HepG2 (cell line): ENCODE results near the gene ADGRG1. TPM values are rescaled to one million over a fixed set of nuclear protein-coding genes. Genes with fewer than 3 reads are reported as not detected.
A peak's percentile ranks its signal among the peaks of the same experiment; 100 is the strongest.

Experiments
- HOXD1 ChIP-seq: sonication (generic); formaldehyde crosslinking; IDR thresholded peaks from 2 replicates; pipeline ENCODE4 v1.5.0; 2020; ENCODE audit warnings: missing genetic modification reagents
- JUND ChIP-seq: sonication (generic); formaldehyde crosslinking; IDR thresholded peaks from 2 replicates; pipeline ENCODE4 v1.8.0; 2022; ENCODE audit warnings: mild to moderate bottlenecking, missing genetic modification reagents
- MED13 ChIP-seq: sonication (generic); formaldehyde crosslinking; IDR thresholded peaks from 2 replicates; pipeline ENCODE4 v1.5.0; 2020; ENCODE audit warnings: missing genetic modification reagents
- NR2C2 ChIP-seq: sonication (generic); formaldehyde crosslinking; IDR thresholded peaks from 2 replicates; pipeline ENCODE4 v1.4.0; 2020; ENCODE audit warnings: missing genetic modification reagents, mild to moderate bottlenecking, moderate library complexity, borderline replicate concordance
- RNF2 ChIP-seq: fragments of 450-650 bp; conservative IDR thresholded peaks from 2 replicates; pipeline ENCODE4 v1.6.1; 2016; ENCODE audit warnings: low read depth
- ZKSCAN1 ChIP-seq: fragments of 150-350 bp; IDR thresholded peaks from 2 replicates; pipeline ENCODE4 v1.6.1; 2014; ENCODE audit warnings: low read length
- ZNF672 ChIP-seq: sonication (generic); formaldehyde crosslinking; IDR thresholded peaks from 2 replicates; pipeline ENCODE4 v1.8.1; 2022; ENCODE audit warnings: missing genetic modification reagents
- ZNF678 ChIP-seq: sonication (generic); formaldehyde crosslinking; IDR thresholded peaks from 2 replicates; pipeline ENCODE4 v1.4.0; 2020; ENCODE audit warnings: mild to moderate bottlenecking, missing genetic modification reagents
- ZNF792 ChIP-seq: IDR thresholded peaks from 2 replicates; pipeline ENCODE4 v1.6.1; 2016
- ZSCAN25 ChIP-seq: sonication (generic); formaldehyde crosslinking; IDR thresholded peaks from 2 replicates; pipeline ENCODE4 v1.8.0; 2022; ENCODE audit warnings: mild to moderate bottlenecking, missing genetic modification reagents
- polyA plus RNA-seq, 8 experiments: library from polyadenylated mRNA; depleted of rRNA in 3 of 8; stranded (reverse) in 7 of 8; unstranded in 1 of 8; fragments of >200 nt; fragmentation: Illumina TruSeq in 4 of 8; extraction: Trizol in 4 of 8; gene quantifications; 2 replicates each; pipeline versions ENCODE4 v1.2.1 to v1.2.3, GENCODE V29; 2011 to 2016; ENCODE audit warnings: low read depth in 4 of 8, missing spikeins in 1 of 8, mixed read lengths in 1 of 8; ENCODE audit not compliant: insufficient read depth in 1 of 8
- total RNA-seq, 5 experiments: library from RNA; depleted of rRNA; stranded (reverse); fragments of >200 nt; fragmentation: Illumina TruSeq; extraction: Trizol; gene quantifications; 2 replicates each; pipeline ENCODE4 v1.2.3, GENCODE V29; 2016; ENCODE audit warnings: low read depth in 1 of 5
- TF ChIP-seq, protein P1 (sequence below): sonication (generic); formaldehyde crosslinking; IDR thresholded peaks from 2 replicates; pipeline ENCODE4 v1.4.0; 2020; ENCODE audit warnings: missing genetic modification reagents, borderline replicate concordance
- TF ChIP-seq, protein P2 (sequence below): sonication (generic); formaldehyde crosslinking; IDR thresholded peaks from 2 replicates; pipeline ENCODE4 v1.4.0; 2020; ENCODE audit warnings: missing genetic modification reagents, borderline replicate concordance
- TF ChIP-seq, protein P3 (sequence below): sonication (generic); formaldehyde crosslinking; IDR thresholded peaks from 2 replicates; pipeline ENCODE4 v1.4.0; 2020; ENCODE audit warnings: missing genetic modification reagents
- TF ChIP-seq, protein P4 (sequence below): sonication (generic); formaldehyde crosslinking; IDR thresholded peaks from 2 replicates; pipeline ENCODE4 v1.8.1; 2023; ENCODE audit warnings: mild to moderate bottlenecking, missing genetic modification reagents

The ADGRG1 gene
- total and polyA plus RNA-seq, 2 of the 13 experiments (the other 11 are each of a cell fraction or from before 2014, with no cell fraction given) = 2.7 to 5.9 TPM

DNA sequence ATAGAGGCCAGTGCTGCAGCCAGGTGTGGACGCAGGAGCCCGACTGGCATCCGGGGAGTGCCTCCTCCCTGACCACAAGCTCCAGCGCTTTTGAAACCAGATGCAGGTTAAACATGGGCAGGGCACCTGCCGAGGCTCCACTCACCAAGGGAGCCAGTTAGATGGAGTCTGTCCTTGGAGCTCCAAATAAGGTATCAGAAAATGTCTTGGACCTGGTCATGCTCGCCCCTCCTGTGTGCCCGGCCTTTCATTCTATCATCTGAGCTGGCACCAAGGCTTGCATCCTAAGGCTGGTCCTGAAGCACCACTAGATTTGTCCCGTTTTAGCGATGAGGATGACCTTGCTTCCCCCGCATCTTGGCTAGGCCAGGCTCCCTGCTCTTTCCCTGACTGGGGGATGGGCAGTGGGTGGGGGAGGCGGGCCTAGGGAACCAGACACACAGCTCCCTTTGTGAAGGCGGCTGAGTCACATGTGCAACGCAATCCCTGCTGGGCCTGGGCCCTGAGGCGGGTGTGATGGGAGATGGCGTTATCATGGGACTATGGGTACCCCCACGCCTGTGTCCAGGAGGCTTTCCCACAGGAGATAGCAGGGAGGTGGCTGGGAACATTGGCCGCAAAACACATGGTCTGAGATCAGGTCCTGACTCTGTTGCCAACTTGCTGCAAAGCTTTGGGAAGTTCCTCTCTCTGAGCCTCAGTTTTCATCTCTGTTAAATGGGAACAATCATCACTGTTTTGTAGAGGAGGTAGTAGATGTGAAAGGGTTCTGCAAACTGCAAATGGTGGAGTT lies 5.0 kb upstream of the ADGRG1 start (continued):
- no peak for TF ChIP-seq MED13
- peak; percentile 70; the same call in 1 of the 2 replicates for TF ChIP-seq JUND (CRISPR knock-in tag)
- TF ChIP-seq, protein P1, sequence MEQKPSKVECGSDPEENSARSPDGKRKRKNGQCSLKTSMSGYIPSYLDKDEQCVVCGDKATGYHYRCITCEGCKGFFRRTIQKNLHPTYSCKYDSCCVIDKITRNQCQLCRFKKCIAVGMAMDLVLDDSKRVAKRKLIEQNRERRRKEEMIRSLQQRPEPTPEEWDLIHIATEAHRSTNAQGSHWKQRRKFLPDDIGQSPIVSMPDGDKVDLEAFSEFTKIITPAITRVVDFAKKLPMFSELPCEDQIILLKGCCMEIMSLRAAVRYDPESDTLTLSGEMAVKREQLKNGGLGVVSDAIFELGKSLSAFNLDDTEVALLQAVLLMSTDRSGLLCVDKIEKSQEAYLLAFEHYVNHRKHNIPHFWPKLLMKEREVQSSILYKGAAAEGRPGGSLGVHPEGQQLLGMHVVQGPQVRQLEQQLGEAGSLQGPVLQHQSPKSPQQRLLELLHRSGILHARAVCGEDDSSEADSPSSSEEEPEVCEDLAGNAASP (CRISPR knock-in tag) = peak; percentile 48; the same call in 1 of the 2 replicates
- no peak for TF ChIP-seq ZNF792 (CRISPR knock-in tag)
- no peak; the same call in 1 of the 2 replicates for TF ChIP-seq ZKSCAN1
- TF ChIP-seq NR2C2 (CRISPR knock-in tag) = 0 out of 2 replicates have a peak, but pooled peaks have one; percentile 38
- no peak for TF ChIP-seq ZNF672 (CRISPR knock-in tag)
- no peak for TF ChIP-seq RNF2
- TF ChIP-seq, protein P2, sequence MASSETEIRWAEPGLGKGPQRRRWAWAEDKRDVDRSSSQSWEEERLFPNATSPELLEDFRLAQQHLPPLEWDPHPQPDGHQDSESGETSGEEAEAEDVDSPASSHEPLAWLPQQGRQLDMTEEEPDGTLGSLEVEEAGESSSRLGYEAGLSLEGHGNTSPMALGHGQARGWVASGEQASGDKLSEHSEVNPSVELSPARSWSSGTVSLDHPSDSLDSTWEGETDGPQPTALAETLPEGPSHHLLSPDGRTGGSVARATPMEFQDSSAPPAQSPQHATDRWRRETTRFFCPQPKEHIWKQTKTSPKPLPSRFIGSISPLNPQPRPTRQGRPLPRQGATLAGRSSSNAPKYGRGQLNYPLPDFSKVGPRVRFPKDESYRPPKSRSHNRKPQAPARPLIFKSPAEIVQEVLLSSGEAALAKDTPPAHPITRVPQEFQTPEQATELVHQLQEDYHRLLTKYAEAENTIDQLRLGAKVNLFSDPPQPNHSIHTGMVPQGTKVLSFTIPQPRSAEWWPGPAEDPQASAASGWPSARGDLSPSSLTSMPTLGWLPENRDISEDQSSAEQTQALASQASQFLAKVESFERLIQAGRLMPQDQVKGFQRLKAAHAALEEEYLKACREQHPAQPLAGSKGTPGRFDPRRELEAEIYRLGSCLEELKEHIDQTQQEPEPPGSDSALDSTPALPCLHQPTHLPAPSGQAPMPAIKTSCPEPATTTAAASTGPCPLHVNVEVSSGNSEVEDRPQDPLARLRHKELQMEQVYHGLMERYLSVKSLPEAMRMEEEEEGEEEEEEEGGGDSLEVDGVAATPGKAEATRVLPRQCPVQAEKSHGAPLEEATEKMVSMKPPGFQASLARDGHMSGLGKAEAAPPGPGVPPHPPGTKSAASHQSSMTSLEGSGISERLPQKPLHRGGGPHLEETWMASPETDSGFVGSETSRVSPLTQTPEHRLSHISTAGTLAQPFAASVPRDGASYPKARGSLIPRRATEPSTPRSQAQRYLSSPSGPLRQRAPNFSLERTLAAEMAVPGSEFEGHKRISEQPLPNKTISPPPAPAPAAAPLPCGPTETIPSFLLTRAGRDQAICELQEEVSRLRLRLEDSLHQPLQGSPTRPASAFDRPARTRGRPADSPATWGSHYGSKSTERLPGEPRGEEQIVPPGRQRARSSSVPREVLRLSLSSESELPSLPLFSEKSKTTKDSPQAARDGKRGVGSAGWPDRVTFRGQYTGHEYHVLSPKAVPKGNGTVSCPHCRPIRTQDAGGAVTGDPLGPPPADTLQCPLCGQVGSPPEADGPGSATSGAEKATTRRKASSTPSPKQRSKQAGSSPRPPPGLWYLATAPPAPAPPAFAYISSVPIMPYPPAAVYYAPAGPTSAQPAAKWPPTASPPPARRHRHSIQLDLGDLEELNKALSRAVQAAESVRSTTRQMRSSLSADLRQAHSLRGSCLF (CRISPR knock-in tag) = no peak
- TF ChIP-seq, protein P3, sequence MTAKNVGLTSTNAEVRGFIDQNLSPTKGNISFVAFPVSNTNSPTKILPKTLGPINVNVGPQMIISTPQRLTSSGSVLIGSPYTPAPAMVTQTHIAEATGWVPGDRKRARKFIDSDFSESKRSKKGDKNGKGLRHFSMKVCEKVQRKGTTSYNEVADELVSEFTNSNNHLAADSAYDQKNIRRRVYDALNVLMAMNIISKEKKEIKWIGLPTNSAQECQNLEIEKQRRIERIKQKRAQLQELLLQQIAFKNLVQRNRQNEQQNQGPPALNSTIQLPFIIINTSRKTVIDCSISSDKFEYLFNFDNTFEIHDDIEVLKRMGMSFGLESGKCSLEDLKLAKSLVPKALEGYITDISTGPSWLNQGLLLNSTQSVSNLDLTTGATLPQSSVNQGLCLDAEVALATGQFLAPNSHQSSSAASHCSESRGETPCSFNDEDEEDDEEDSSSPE (CRISPR knock-in tag) = no peak
- no peak for TF ChIP-seq ZSCAN25 (CRISPR knock-in tag)
- TF ChIP-seq, protein P4, sequence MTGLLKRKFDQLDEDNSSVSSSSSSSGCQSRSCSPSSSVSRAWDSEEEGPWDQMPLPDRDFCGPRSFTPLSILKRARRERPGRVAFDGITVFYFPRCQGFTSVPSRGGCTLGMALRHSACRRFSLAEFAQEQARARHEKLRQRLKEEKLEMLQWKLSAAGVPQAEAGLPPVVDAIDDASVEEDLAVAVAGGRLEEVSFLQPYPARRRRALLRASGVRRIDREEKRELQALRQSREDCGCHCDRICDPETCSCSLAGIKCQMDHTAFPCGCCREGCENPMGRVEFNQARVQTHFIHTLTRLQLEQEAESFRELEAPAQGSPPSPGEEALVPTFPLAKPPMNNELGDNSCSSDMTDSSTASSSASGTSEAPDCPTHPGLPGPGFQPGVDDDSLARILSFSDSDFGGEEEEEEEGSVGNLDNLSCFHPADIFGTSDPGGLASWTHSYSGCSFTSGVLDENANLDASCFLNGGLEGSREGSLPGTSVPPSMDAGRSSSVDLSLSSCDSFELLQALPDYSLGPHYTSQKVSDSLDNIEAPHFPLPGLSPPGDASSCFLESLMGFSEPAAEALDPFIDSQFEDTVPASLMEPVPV = no peak
- no peak for TF ChIP-seq HOXD1
- TF ChIP-seq ZNF678 (CRISPR knock-in tag) = no peak
